ENCODE measurements around the gene ULK1.

The ULK1 gene

GRCh38 chr12:131892711-131893604 is 1.5 kb upstream of the ULK1 start:
- DNase-seq: no peak

GRCh38 chr12:131893605-131894312 is 663 bp upstream of the ULK1 start:
- DNase-seq: no peak

- peak in 1 of 2 experiments; percentile 52 for DNase-seq
Measured at GRCh38 chr12:131894981-131895639, 688 bp downstream of the ULK1 start.

DNA sequence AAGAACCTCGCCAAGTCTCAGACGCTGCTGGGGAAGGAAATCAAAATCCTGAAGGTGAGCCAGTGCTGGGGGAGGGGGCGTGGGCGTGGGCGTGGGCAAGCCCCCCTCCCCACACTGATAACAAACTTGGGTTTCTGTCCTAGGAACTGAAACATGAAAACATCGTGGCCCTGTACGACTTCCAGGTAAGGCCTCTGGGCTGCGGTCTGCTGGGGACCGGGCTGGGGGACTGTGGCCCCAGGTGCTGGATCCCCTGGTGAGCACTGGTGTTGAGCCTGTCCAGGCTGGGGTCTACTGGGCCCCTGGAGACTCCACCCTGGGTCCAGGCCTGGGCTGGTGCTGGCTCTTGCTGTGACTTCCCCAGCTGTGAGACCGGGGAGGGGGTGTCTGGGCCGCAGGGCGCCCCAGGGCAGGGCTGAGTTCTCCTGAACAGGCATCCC is 1.2 kb downstream of the ULK1 start:
- no peak for DNase-seq

DNA sequence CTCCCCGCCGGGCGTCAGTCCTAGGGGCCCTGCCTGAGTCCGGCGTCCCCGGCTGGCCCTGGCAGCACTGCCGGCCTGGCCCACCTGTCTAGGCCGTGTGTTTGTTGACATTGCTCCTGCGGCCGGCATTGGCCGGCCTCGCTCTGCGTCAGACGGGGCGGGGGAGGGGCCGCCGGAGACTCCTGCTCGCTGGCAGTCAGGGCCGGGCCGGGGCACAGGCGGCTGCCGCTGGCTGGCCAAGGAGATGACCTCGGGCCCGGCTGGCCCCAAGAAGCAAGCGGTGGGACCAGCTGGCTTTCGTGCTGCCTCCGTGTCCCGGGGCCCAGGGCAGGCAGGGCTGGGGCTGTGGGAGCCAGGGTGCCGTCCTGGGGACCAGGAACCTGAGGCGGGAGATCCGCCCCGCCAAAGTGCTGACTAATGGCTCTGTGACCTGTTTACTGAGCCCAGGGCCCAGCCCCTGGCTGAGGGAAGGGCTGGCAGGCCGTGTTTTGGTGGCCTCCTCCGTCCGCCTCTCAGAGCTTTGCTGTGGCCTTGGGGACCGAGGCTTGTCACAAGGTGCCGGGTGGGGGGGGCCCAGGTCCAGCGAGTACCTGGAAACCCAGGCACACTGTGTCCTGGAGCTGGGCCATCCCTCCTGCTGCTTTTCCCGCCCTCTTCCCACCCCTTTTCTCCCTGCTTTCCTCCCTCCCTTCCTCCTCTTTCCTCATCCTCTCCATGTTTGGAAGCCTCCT is 1.8 kb downstream of the ULK1 start:
- peak; percentile 80 to 86 for DNase-seq

DNA sequence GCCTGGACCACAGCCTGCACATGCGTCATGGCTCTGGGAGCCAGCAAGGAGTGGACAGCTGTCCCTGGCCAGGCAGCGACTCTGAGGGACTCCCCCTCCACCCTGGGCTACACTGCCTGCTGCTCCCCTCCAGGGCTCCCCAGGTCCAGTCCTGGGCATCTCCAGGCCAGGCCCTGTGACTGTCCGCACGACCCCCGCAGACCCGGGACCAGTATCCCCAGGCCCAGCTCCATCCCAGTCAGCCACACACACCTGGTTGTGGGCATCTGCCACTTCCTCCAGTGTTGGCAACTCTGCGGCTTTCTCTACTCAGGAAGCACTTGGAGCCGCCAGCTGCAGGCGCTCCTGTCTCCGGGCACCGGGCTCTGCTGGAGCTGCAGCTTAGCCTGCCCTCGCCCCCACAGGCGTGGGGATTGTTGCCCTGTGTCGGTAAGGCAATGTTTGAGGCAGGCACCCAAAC is 2.4 kb downstream of the ULK1 start:
- no peak for DNase-seq

GRCh38 chr12:131897276-131897675 is 2.9 kb downstream of the ULK1 start:
- DNase-seq: no peak

DNA sequence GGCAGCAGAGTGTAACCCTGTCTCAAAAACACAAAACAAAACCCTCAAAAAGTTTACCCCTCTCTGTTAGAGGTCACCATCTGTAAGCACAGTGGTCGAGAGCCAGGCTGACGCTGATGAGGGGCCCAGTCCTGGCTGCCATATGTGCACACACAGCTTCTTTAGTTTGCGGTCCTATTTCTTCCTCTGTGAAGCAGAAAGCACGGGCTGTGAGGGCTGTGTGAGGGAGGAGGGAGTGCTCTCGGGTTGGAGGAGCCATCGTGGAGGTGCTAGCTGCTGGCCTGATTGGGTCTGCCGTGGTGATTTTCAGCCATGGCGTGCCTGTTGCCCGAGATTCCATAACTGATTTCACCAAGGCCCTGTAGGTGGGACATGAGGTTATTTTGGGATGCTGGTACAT is 3.5 kb downstream of the ULK1 start:
- no peak for DNase-seq

GRCh38 chr12:131900397-131900796 is 6.0 kb downstream of the ULK1 start:
- no peak for DNase-seq

DNA sequence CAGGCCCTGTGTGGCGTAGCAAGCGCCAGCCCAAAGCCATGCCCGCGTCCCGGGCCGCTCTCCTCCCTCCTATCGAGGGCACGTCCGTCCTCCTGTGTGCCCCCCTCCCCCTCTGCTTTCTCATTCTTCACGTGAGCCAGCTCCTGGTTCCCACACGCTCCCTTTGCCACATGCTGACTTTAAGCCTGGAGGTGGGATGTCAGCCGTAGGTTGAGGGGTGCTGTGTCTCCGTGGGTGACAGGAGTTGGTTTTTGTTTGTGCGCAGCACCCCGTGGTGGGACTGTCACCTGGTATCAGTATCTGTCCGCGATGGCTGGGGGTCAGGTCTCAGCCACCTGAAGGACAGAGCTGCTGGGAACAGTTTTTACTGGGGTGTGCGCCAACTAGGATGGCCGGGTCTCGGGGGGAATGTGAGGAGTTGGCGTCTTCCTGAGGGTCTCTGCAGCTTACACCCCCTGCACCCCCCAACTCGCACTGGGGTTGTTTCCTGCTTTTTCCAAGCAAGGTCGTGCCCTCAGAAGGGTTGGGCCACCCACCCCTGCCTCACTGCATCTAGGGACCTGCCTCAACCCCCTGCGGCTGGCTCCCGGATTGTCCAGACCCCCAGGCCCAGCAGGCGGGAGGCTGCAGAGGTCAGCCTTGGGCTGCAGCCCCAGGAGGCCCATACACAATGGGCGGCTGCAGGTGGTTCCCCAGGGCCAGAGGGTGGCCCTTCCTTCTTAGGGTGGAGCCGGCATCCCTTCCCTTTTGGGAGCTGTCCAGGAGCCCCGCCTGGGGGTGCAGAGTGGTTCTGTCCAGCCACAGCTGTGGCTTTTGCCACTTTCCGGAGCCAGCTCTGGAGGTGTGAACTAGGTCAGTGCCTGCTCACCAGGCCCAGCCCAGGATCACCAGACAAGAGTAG is 7.3 kb downstream of the ULK1 start:
- DNase-seq: no peak

GRCh38 chr12:131902332-131903241 is 8.2 kb downstream of the ULK1 start:
- no peak for DNase-seq

GRCh38 chr12:131903270-131904255 is 9.1 kb downstream of the ULK1 start:
- DNase-seq: no peak

- DNase-seq: no peak
Measured at GRCh38 chr12:131904346-131904745, 9.9 kb downstream of the ULK1 start.

- no peak for DNase-seq
Measured at GRCh38 chr12:131905081-131905629, 10.7 kb downstream of the ULK1 start.

- DNase-seq: no peak
Measured at GRCh38 chr12:131905630-131906091, 11.2 kb downstream of the ULK1 start.

DNA sequence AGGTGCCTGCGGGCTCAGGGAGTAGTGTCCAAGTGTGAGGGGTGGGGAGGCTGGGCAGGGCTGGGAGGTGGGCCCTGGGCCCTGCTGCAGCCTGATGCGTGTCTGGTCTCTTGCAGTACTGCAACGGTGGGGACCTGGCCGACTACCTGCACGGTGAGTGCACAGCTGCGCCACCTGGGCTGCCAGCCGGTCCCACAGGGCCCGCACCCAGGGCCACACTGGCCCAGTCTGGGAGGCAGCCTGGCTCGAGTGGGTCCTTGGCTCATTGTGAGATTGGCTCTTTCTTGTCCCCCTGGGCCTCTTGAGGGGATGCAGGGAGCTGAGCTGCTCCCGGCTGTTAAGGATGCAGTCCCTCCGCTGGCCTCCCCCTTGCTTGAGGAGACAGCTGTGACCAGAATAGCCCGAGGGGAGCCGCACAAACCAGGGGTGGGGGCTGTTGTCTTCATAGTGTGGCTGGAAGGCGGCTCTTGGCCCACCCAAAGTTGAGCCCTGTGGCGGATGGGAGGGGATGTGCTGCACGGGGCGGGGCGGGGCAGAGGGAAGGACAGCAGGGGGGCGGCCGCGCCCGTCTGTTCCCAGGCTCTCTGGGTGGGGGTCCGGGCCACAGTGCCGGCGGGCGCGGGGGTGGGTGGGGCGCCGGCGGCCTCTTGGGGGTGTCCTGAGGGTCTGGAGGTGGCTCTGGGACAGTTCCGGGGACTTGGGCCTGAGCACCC is 13.1 kb downstream of the ULK1 start:
- no peak for DNase-seq

GRCh38 chr12:131908092-131909080 is 14.0 kb downstream of the ULK1 start:
- no peak for DNase-seq
